ENCODE data around the gene PDE3B. TPM values are rescaled to one million over a fixed set of nuclear protein-coding genes. Genes with fewer than 3 reads are reported as not detected.
"Not testable (repeated sequence)": the region's sequence is repeated elsewhere in the genome, so short reads cannot be mapped to it uniquely, and the experiment has no call there.

Gene PDE3B
- total RNA-seq, 8 experiments from 2014 or later, result 3.3 to 52.9 (median 13.1) TPM

- WGBS, 10 experiments, result 0 to 2% (median 0%) methylated on average over 1 to 21 of the region's 65 CpGs; no CpG with 5 or more reads in 3 of the 10 experiments
- peak; percentile 55 to 72 (median 66) for ATAC-seq (replicated peaks in 6 of 8)
- Histone ChIP-seq H3K4me3 (peak overlapping the region; percentile 72 to 97 (median 94)), H3K27ac (peak overlapping the region; percentile 79 to 84), H3K4me1 (replicated peaks in 1 of 2) (peaks cover 10 to 38% of the 10 kb centered on the region in 2 donors)
- in situ Hi-C loops (cut with MboI; ENCODE audit: low pct_unique_long_range_greater_than_20kb in 2 of 9, low sequenced_read_pairs in 9 of 9, unreplicated experiment in 9 of 9), result loop anchor here in 1 of 9 experiments (25.0 kb wide), 1 partner anchor 107 kb away; no protein-coding TSS in a partner anchor
These were observed 816 bp downstream of the PDE3B start for GRCh38 chr11:14644226-14645014.

DNA sequence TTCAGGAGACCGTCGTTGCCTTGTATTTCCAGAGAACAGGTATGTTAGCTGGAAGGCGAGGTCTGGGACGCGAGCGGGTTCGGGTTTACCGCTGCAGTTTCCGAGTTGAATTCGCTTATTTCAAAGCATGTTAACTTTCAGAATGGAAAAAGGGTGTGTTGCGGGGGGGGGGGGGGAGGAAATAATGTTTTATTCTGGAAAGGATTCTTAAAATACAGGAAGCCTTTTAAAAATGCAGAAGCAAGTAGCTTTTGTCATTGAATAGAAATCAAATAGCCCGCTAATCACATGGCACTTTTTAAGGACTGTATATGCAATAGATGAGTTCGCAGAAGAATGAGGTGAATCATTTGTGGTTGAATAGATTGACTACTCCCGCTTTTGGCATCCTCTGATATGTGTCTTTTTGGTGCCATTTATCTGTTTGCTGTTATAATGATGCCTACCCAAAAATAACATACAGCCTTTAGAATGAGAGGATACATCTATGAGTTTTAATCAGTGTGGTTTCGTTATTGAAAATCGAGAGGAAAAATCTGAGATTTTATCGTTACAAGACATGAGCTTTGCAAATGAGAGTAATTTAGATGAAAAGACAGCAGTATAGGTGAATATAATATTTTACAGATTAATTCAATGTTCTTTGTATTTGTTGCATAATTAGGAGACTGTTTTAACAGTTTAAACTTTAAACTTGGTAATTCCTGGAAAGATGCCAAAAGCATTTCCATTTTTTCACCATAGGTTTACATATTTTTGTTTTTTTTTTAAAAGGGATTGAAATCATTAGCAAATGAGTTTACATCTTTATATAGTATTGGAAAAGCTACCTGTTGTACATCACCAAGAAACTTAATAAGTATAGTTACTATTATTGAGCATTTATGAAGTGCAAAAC is 1.7 kb downstream of the PDE3B start:
- Histone ChIP-seq H3K27ac (peak overlapping the region in 1 of 2 donors; percentile 79), H3K4me3 (peak overlapping the region; percentile 72 to 97 (median 94)), H3K4me1 (replicated peaks in 1 of 2) (peaks cover 10 to 38% of the 10 kb centered on the region in 2 donors)
- peak in 1 of 8 experiments; percentile 8 for ATAC-seq (replicated peaks in 6 of 8)
- in situ Hi-C loops (cut with MboI; ENCODE audit: low pct_unique_long_range_greater_than_20kb in 2 of 9, low sequenced_read_pairs in 9 of 9, unreplicated experiment in 9 of 9), result loop anchor here in 1 of 9 experiments (25.0 kb wide), 1 partner anchor 108 kb away; no protein-coding TSS in a partner anchor
- WGBS, 10 experiments, result 0 to 22% (median 3%) methylated on average over 1 to 16 of the region's 17 CpGs

- in situ Hi-C loops (cut with MboI; ENCODE audit: low pct_unique_long_range_greater_than_20kb in 2 of 9, low sequenced_read_pairs in 9 of 9, unreplicated experiment in 9 of 9), result loop anchor here in 1 of 9 experiments (25.0 kb wide), 1 partner anchor 109 kb away; no protein-coding TSS in a partner anchor
These were observed 2.6 kb downstream of the PDE3B start for GRCh38 chr11:14645985-14646900.

GRCh38 chr11:14650064-14650463 is 6.5 kb downstream of the PDE3B start:
- no peak for ATAC-seq (replicated peaks in 6 of 8)
- Histone ChIP-seq H3K27ac (no peak overlapping the region), H3K4me1 (replicated peaks in 1 of 2) (peaks cover 0 to 28% of the 10 kb centered on the region in 2 donors), H3K4me3 (no peak overlapping the region)
- 36 to 100% (median 100%) methylated on average over 1 to 3 of the region's 3 CpGs for WGBS, 10 experiments
- in situ Hi-C loops (cut with MboI; ENCODE audit: low pct_unique_long_range_greater_than_20kb in 2 of 9, low sequenced_read_pairs in 9 of 9, unreplicated experiment in 9 of 9), result no loop called here

More at GRCh38 chr11:14645985-14646900, 2.6 kb downstream of the PDE3B start:
- Histone ChIP-seq H3K4me1 (replicated peaks in 1 of 2) (peaks cover 10 to 38% of the 10 kb centered on the region in 2 donors), H3K4me3 (peak overlapping the region; percentile 72 to 97 (median 94)), H3K27ac (no peak overlapping the region)
- 0 to 74% (median 35%) methylated on average over 2 to 6 of the region's 6 CpGs for WGBS, 10 experiments
- ATAC-seq (replicated peaks in 6 of 8), result no peak

DNA sequence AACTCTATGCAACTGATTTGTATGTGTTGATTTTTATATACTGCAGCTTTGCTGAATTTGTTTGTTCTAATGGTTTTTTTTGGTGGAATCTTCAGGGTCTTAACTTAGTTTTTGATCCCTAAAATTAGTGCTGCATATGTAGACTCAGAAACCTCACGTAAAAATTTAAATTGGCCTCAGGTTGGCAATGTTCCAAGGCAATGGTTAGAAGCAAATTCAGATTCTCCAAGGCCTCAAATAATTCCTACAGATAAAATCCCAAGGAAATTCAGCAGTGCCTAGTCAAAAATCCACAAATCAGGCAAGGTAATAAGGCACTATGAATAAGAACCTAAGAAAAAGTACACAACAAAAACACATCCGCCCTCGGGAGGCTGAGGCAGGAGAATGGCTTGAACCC is 9.5 kb downstream of the PDE3B start:
- in situ Hi-C loops (cut with MboI; ENCODE audit: low pct_unique_long_range_greater_than_20kb in 2 of 9, low sequenced_read_pairs in 9 of 9, unreplicated experiment in 9 of 9), result no loop called here
- no peak overlapping the region for H3K27ac ChIP-seq
- ATAC-seq (replicated peaks in 6 of 8), result no peak
- WGBS, 10 experiments, result 0 to 97% (median 80%) methylated on average over 1 to 3 of the region's 3 CpGs; no CpG with 5 or more reads in 1 of the 10 experiments
- H3K4me1 ChIP-seq (replicated peaks in 1 of 2), result peaks cover 0 to 6% of the 10 kb centered on the region in 2 donors
- H3K4me3 ChIP-seq, result no peak overlapping the region

DNA sequence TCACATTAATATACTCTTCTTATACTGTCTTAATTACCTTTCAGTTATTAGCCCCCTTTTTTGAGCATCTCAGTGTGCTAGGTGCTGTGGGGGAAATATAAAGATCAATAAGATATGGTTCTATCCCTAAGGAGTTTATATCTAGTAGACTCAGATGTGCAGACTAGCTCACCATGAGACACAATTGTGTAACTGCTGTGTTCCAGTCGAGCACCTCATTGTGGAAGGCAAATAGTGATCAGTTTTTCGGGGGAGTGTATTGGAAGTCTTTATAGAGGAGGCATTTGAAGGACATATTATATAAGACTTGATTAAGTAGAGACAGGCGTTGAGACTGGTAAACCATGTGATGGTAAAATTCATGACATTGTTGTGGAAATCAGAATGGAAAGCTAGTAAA is 11.8 kb downstream of the PDE3B start:
- 39 to 100% (median 74%) methylated on average over 1 to 3 of the region's 3 CpGs; no CpG with 5 or more reads in 2 of the 10 experiments for WGBS, 10 experiments
- H3K4me3 ChIP-seq, result no peak overlapping the region
- in situ Hi-C loops (cut with MboI; ENCODE audit: low pct_unique_long_range_greater_than_20kb in 2 of 9, low sequenced_read_pairs in 9 of 9, unreplicated experiment in 9 of 9), result no loop called here
- H3K4me1 ChIP-seq (replicated peaks in 1 of 2), result no peaks in the 10 kb centered on the region
- H3K27ac ChIP-seq, result no peak overlapping the region
- ATAC-seq (replicated peaks in 6 of 8), result no peak

DNA sequence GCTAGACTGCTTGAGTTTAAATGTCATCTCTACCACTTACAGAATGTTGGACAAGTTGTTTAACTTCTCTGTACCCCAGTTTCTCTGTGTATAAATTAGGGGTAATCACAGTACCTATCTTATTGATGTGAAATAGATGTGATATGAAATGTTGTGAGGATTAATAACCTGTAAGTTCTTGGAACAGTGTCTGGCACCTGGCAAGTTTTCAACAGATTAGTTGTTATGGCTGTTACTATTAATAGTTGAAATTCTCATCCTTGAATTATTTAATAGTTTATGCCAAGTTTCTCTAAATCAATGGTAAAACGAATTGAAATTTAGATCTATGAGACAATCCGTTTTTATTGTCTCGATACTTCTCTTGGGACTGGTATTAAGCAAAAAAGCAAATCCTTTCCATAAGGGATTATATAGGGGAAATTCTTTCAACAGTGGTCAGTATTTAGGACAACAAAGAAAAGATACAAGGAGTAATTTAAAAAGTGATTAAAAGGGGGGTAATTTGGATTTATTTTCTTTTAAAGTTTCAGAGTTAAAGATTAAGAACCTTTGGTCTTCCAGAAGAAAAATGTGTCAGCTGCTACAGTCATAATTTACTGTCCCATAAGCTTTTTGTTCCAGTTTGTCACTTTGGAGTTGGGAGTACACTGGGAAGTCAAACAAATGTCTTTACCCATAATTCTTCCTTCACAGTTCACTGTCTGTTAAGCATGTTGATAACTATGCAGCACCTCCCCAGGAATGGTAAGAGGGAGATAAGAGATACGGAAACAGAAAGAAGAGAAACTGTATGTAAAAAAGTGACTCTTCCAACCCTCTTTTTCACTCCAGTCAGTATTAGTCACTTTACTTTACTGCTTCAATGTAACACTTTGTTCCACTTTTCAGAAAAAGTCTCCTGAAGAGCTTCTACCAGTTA is 13.2 kb downstream of the PDE3B start:
- peak in 2 of 8 experiments; percentile 29 to 32 for ATAC-seq (replicated peaks in 6 of 8)
- Histone ChIP-seq H3K4me3 (no peak overlapping the region), H3K4me1 (replicated peaks in 1 of 2) (no peaks in the 10 kb centered on the region), H3K27ac (no peak overlapping the region)
- 54 to 100% (median 89%) methylated on average over 3 to 4 of the region's 4 CpGs for WGBS, 10 experiments
- in situ Hi-C loops (cut with MboI; ENCODE audit: low pct_unique_long_range_greater_than_20kb in 2 of 9, low sequenced_read_pairs in 9 of 9, unreplicated experiment in 9 of 9), result no loop called here

DNA sequence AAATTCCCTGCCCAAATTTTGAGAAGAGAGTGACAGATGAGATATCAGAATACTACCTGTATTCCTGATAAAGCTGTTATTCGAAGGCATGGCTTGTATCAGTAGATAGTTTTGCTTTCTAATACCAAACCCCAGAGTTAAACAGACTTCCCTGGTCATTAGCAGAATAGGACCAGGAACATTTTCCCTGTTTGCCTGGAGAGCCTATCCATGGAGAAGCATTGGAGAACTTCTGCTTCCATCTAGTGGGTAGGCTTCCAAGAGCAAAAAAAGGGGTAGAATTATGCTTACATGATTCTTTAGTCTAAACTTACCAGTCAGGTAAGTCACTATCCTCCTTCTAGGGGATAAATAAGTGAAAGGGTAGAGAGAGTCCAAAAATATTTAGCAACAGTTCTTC is 14.2 kb downstream of the PDE3B start:
- in situ Hi-C loops (cut with MboI; ENCODE audit: low pct_unique_long_range_greater_than_20kb in 2 of 9, low sequenced_read_pairs in 9 of 9, unreplicated experiment in 9 of 9), result no loop called here
- Histone ChIP-seq H3K4me1 (replicated peaks in 1 of 2) (no peaks in the 10 kb centered on the region), H3K27ac (no peak overlapping the region), H3K4me3 (no peak overlapping the region)
- 50 to 100% (median 87%) methylated on average over 1 of the region's 1 CpG; no CpG with 5 or more reads in 4 of the 10 experiments for WGBS, 10 experiments
- ATAC-seq (replicated peaks in 6 of 8), result no peak

DNA sequence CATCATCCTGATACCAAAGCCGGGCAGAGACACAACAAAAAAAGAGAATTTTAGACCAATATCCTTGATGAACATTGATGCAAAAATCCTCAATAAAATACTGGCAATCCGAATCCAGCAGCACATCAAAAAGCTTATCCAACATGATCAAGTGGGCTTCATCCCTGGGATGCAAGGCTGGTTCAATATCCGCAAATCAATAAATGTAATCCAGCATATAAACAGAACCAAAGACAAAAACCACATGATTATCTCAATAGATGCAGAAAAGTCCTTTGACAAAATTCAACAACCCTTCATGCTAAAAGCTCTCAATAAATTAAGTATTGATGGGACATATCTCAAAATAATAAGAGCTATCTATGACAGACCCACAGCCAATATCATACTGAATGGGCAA is 21.3 kb downstream of the PDE3B start:
- WGBS, 10 experiments, result no CpG with 5 or more reads among the region's 3 CpGs
- ATAC-seq (replicated peaks in 6 of 8); H3K4me1 ChIP-seq (replicated peaks in 1 of 2); H3K27ac ChIP-seq; in situ Hi-C loops (cut with MboI; ENCODE audit: low pct_unique_long_range_greater_than_20kb in 2 of 9, low sequenced_read_pairs in 9 of 9, unreplicated experiment in 9 of 9); H3K4me3 ChIP-seq: not testable (repeated sequence)

DNA sequence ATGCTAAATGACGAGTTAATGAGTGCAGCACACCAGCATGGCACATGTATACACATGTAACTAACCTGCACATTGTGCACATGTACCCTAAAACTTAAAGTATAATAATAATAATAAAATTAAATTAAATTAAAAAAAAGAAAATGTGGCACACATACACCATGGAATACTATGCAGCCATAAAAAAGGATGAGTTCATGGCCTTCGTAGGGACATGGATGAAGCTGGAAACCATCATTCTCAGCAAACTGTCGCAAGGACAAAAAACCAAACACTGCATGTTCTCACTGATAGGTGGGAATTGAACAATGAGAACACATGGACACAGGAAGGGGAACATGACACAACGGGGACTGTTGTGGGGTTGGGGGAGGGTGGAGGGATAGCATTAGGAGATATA is 23.7 kb downstream of the PDE3B start:
- H3K4me3 ChIP-seq; H3K4me1 ChIP-seq (replicated peaks in 1 of 2); H3K27ac ChIP-seq; ATAC-seq (replicated peaks in 6 of 8); in situ Hi-C loops (cut with MboI; ENCODE audit: low pct_unique_long_range_greater_than_20kb in 2 of 9, low sequenced_read_pairs in 9 of 9, unreplicated experiment in 9 of 9): not testable (repeated sequence)
- WGBS, 10 experiments, result 89% methylated on average over 3 of the region's 4 CpGs; no CpG with 5 or more reads in 9 of the 10 experiments

DNA sequence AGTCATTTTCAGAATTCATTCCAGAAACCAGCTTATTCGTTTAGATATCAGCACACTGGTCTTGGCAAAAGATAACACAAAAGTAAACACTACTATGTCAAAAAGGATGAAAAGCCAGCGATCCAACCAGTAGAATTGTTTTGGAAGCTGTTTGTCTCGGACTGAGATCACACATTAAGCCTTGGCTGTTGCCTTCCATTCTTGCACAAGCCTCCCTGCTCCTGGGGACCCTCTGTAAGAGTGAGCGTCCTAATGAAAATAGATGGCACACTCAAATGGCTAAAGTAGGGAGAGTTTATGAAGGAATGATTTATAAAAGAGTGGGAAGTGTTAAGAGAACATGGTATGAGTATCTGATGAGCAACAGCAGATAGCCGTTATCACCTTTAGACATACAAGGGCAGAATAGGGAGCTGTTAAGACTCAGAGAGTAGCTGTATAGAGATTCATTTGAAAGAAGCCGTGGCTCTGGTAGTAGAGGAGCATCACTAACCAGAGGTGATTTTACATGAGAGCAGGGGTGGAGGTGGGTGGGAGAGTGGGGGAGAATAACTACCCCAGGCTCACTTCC is 25.2 kb downstream of the PDE3B start:
- WGBS, 10 experiments, result 43 to 100% (median 77%) methylated on average over 1 to 5 of the region's 6 CpGs
- no peak for ATAC-seq (replicated peaks in 6 of 8)

More for the DNA sequence above, 25.2 kb downstream of the PDE3B start:
- Histone ChIP-seq H3K4me3 (no peak overlapping the region), H3K27ac (no peak overlapping the region), H3K4me1 (replicated peaks in 1 of 2) (no peaks in the 10 kb centered on the region)
- in situ Hi-C loops (cut with MboI; ENCODE audit: low pct_unique_long_range_greater_than_20kb in 2 of 9, low sequenced_read_pairs in 9 of 9, unreplicated experiment in 9 of 9), result no loop called here

All from motor neuron (in vitro differentiated cells).